ENCODE results near the gene IGFBP4. TPM values are rescaled to one million over a fixed set of nuclear protein-coding genes. Genes with fewer than 3 reads are reported as not detected.

IGFBP4 gene
- total and polyA plus RNA-seq, 2 donors, result 111 to 488 TPM

DNA sequence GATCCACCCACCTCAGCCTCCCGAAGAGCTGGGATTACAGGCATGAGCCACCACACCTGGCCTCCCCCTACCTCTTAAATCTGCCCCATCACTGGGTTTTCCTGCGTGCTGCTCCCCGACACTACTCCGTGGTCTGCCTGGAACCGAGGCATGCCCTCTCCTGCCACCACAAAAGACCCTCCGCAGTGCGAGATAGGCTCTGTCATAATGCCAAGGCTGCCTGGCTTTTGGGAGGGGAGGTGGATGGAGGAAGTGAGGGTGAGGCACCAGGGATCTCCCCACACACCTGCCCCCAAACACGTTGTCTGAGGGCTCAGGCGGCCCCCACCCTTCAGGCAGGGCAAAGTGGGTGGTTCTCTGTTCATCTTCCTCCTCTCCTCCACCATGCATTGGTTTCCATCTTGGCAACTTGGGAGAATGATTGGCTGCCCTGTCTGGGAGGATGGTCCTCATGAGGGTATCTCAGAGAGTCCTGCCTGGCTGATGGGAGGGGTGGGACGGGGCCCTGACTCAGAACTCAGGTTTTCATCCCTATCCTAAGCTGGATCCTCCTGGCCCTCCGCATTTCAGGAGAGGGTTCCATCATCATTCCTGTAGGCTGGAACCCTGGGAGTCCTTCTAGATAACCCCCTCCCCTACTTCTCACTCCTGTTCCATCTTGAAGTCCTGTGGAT is 23.2 kb downstream of the IGFBP4 start:
- 86% methylated on average over 11 of the region's 11 CpGs for WGBS
- no peak overlapping the region for H3K27ac ChIP-seq (ENCODE audit: low read depth)
- no peak overlapping the region for H3K4me3 ChIP-seq (ENCODE audit: low read depth, low read length)
- H3K4me1 ChIP-seq (ENCODE audit: insufficient read depth), result no peaks in the 10 kb centered on the region
- no peak for DNase-seq (ENCODE audit: extremely low spot score)
- H3K36me3 ChIP-seq (ENCODE audit: insufficient read depth), result no peaks in the 10 kb centered on the region

DNA sequence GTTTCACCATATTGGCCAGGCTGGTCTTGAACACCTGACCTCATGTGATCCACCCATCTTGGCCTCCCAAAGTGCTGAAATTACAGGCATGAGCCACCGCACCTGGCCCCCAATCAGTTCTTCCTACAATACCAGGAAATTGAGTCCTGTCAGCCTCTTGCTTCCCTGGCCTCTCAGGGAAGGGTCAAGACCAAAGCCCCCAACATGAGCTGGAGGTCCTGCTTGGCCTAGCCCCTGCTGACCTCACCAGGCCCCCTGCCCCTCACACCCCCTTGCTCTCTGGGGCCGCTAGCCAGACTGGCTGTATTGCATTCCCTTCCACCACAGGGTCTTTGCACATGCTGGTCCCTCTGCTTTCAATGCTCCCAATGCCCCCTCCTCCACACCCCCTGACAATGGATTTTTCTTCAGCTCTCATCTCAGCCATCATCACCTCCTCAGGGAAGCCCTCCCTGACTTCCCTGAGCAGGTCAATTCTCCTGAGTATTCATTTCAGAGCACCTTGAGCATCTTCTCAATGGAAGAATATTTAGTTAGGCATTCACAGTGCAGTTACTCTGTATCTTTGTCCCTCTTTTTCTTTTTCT is 24.1 kb downstream of the IGFBP4 start:
- Histone ChIP-seq H3K36me3 (ENCODE audit: insufficient read depth) (no peaks in the 10 kb centered on the region), H3K27ac (ENCODE audit: low read depth) (no peak overlapping the region), H3K4me3 (ENCODE audit: low read depth, low read length) (no peak overlapping the region), H3K4me1 (ENCODE audit: insufficient read depth) (no peaks in the 10 kb centered on the region)
- WGBS, result 91% methylated on average over 2 of the region's 2 CpGs
- DNase-seq (ENCODE audit: extremely low spot score), result no peak

DNA sequence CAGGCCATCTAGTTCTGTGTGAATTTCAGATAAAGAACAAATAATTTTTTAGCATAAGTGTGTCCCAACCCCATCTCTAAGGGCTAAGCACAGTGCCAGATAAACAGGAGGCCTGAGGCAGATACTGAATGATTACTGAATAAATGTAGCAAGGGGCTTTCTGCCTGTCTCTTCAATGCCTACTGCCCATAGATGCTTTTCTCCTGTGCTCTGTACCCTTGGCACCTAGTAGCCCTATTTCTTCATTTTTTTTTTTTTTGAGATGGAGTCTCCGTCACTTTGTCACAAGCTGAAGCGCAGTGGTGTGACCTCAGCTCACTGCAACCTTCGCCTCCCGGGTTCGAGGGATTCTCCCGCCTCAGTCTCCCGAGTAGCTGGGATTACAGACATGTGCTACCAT is 25.3 kb downstream of the IGFBP4 start:
- no peaks in the 10 kb centered on the region for H3K36me3 ChIP-seq (ENCODE audit: insufficient read depth)
- no peak overlapping the region for H3K4me3 ChIP-seq (ENCODE audit: low read depth, low read length)
- DNase-seq (ENCODE audit: extremely low spot score), result no peak
- H3K4me1 ChIP-seq (ENCODE audit: insufficient read depth), result no peaks in the 10 kb centered on the region
- H3K27ac ChIP-seq (ENCODE audit: low read depth), result no peak overlapping the region
- 97% methylated on average over 7 of the region's 7 CpGs for WGBS

DNA sequence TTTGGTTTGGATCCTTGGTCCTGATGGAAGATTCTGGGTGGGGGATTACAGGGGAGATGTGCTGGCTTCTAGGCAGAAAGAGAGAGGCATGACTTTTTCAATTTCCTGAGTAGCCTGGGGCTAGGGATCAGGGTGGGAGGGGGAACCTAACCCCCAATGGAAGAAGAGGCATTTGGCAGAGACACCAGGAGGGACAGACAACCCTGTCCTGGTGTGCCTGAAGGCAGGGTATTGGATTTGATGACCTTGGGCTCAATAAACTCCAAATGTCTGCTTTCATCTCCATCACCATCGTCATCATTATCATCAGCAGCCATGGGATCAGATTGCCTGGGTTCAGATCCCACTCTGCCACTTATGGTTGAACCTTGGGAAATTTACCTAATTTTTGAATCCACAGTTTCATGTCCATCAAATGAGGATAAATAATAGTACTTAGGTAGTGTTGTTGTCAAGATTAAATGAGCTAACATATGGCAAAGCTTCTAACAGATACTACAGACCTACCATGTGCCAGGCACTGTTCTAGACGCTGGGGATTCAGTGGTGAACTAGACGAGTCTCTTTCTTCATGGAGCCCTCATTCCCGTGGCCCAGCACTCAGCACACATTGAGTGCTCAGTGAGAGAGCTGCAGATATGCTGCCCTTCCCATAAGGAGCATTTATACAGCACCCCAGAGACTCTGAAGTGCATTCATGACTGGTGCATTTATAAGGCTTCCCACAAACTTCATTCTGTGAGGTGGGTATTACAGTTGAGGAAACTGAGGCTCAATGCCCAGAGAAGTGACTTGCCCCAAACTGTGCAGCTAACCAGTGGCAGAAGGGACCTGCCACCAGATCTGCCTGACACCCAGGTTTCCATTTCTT is 26.8 kb downstream of the IGFBP4 start:
- Histone ChIP-seq H3K36me3 (ENCODE audit: insufficient read depth) (no peaks in the 10 kb centered on the region), H3K4me3 (ENCODE audit: low read depth, low read length) (no peak overlapping the region), H3K4me1 (ENCODE audit: insufficient read depth) (no peaks in the 10 kb centered on the region), H3K27ac (ENCODE audit: low read depth) (no peak overlapping the region)
- WGBS, result 87% methylated on average over 4 of the region's 4 CpGs
- no peak for DNase-seq (ENCODE audit: extremely low spot score)

DNA sequence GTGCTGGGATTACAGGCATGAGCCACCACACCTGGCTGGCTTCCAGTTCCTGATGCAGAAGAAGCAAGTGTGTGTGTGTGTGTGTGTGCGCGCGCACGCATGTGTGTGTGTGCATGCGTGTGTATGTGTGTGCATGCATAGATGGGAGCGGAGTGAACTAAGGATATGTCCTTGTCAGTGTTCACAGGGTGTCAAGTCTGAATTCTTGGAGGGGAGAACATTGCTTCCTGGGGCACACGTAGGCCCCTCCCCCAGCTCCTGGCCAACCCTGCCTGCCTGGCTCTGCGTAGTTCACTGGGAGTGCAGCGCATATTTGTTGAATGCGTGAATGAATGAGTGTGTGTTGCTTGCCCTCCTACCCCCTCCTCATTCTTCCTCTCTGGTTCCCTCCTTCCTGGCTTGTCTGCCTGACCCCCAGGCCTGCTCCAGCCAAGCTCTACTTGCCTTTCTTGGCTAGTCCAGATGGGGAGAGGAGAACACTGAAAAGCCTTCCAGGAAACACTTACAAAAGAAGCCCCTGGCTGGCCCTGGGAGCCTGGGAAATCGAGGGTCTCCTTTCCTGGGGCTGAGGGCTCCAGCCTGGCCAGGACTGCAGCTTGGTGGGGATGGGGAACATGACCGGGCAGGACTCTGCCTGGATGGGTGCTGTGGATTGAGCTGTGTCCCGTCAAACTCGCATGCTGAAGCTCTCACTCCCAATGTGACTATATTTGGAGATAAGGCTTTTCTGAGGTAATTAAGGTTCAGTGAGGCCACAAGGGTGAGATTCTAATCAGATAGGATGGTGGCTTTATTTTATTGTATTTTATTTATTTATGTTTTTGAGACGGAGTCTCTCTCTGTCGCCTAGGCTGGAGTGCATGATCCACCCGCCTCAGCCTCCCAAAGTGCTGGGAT is 27.9 kb downstream of the IGFBP4 start:
- WGBS, result 64% methylated on average over 17 of the region's 17 CpGs
- no peak overlapping the region for H3K4me3 ChIP-seq (ENCODE audit: low read depth, low read length)
- H3K27ac ChIP-seq (ENCODE audit: low read depth), result no peak overlapping the region
- H3K4me1 ChIP-seq (ENCODE audit: insufficient read depth), result no peaks in the 10 kb centered on the region
- DNase-seq (ENCODE audit: extremely low spot score), result no peak
- no peaks in the 10 kb centered on the region for H3K36me3 ChIP-seq (ENCODE audit: insufficient read depth)

DNA sequence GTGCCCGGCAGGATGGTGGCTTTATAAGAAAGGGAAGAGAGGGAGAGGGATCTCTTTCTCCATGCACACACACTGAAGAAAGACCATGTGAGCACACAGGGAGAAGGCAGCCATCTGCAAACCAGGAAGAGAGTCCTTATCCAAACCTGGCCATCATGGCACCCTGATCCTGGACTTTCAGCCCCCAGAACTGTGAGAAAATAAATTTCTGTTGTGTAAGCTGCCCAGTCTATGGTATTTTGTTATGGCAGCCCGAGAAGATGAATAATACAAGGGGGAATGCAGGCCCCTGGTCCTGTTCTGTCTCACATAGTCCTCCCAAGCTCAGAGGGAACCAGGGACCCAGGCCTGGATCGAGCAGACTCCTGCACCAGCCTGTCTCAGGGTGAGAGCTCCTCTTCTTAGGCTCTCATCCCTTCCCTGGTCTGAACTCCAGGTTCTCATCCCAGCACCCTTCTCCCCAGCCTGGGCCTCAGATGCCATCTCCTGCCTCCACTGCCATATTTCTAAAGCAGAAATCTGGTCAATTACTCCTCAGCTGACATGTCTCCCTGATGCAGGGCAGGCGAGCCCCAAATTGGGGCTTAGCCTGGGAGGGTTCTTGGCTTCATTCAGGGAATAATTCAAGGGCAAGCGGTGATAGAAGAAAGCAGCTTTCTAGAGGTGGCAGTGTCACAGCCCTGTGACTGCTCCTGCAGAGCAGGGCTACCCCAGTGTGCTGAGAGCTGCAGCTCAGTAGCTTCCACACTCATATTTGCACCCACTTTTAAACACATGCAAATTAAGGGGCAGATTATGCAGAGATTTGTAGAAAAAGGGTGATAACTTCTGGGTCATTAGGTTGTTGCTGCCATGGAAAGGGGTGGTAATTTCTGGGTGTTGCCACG is 28.8 kb downstream of the IGFBP4 start:
- Histone ChIP-seq H3K27ac (ENCODE audit: low read depth) (no peak overlapping the region), H3K4me1 (ENCODE audit: insufficient read depth) (no peaks in the 10 kb centered on the region), H3K36me3 (ENCODE audit: insufficient read depth) (no peaks in the 10 kb centered on the region), H3K4me3 (ENCODE audit: low read depth, low read length) (no peak overlapping the region)
- WGBS, result 74% methylated on average over 6 of the region's 6 CpGs
- DNase-seq (ENCODE audit: extremely low spot score), result no peak

DNA sequence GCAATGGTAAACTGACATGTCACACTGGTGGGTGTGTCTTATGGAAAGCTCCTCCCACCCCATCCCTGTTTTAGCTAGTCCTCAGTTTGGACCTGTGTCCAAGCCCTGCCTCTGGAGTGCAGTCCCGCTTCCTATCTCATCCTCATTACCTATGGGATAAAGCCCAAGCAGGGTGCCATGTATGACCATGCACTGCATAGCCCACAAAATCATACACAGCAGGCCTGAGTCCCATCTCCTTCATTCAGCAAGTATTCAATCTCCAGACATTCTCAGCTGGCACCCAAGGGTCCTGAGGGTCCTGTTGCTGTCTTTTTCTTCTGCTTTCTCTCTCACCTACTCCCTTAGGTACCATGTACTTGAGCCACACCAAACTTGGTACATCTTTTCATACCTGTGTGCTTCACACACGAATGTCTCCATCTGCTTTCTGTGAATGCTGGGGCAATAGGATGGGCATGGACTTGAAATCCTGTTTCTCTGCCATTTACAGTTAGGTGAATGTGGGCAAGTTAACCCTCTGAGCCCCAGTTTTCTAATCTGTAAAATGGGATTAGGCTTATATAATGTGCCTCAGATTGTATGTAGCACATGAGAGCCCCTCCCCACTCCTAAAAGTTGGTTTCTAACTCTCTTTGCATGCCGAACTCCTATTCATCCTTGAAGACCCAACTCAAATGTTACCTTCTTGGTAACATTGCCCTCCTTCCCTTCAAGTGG is 29.6 kb downstream of the IGFBP4 start:
- H3K36me3 ChIP-seq (ENCODE audit: insufficient read depth), result no peaks in the 10 kb centered on the region
- no peaks in the 10 kb centered on the region for H3K4me1 ChIP-seq (ENCODE audit: insufficient read depth)
- DNase-seq (ENCODE audit: extremely low spot score), result no peak
- 94% methylated on average over 3 of the region's 3 CpGs for WGBS
- H3K4me3 ChIP-seq (ENCODE audit: low read depth, low read length), result no peak overlapping the region
- no peak overlapping the region for H3K27ac ChIP-seq (ENCODE audit: low read depth)

DNA sequence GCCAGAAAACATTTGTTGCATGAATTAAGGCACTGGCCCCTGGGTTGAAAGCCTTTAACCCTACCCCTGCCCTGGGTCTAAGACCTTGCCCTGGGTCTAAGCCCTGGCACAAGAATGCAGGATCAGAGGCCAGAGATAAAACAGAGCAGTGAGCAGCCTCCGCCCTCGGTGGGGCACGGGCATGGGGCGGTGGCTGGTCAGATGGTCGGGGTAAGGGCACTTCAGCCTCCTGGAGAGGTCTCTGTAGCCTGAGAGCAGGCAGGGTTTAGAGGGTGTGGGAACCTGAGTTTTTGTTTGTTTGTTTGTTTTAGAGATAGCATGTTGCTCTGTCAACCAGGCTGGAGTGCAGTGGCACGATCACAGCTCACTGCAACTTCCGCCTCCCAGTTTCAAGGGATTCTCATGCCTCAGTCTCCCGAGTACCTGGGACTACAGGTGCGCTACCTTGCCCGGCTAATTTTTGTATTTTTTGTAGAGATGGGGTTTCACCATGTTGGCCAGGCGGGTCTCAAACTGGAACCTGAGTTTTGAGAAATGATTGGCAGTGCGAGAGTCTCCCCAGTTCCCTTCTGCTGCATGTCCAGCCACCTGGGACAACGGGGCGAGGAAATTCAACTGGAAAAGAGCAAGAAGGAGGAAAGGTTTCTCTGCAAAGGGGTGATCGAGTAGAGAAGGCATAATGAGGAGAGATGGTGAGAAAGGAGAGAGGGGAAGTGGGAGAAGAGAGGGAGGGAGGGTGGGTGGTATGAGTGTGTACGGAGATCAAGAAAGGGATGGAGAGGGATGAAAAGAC is 30.5 kb downstream of the IGFBP4 start:
- no peak overlapping the region for H3K27ac ChIP-seq (ENCODE audit: low read depth)
- DNase-seq (ENCODE audit: extremely low spot score), result no peak
- H3K36me3 ChIP-seq (ENCODE audit: insufficient read depth), result no peaks in the 10 kb centered on the region
- no peak overlapping the region for H3K4me3 ChIP-seq (ENCODE audit: low read depth, low read length)
- 82% methylated on average over 16 of the region's 16 CpGs for WGBS
- no peaks in the 10 kb centered on the region for H3K4me1 ChIP-seq (ENCODE audit: insufficient read depth)

DNA sequence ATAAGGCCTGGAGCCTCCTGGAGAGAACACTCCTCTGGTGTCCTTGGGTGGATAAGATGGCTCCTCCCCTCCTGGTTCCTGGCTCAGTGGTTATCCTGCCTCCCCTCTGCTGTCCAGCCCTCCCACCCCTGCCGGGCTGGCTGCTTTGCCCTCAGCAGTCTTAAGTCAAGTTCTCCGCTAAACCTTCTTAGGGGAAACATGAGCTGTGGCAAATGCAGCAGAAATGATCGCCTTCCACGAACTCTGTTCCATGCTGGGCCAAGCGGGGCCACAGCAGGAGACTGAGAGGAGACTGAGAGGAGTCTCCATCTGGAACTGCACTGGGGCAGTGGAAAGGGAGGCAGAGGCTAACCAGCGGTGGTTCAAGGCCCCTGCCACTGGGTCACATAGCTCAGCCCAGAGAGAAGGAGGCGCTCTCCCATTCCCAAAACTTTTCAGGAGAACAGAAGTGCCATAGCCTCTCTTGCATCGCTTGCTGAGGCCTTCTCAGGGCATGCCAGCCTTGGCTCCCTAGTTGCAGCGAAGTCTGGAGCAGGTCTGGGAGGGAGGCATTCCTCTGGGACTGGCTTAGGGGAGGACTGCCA is 31.3 kb downstream of the IGFBP4 start:
- no peak overlapping the region for H3K27ac ChIP-seq (ENCODE audit: low read depth)
- no peaks in the 10 kb centered on the region for H3K36me3 ChIP-seq (ENCODE audit: insufficient read depth)
- DNase-seq (ENCODE audit: extremely low spot score), result no peak
- no peak overlapping the region for H3K4me3 ChIP-seq (ENCODE audit: low read depth, low read length)
- WGBS, result 80% methylated on average over 9 of the region's 9 CpGs
- H3K4me1 ChIP-seq (ENCODE audit: insufficient read depth), result no peaks in the 10 kb centered on the region

DNA sequence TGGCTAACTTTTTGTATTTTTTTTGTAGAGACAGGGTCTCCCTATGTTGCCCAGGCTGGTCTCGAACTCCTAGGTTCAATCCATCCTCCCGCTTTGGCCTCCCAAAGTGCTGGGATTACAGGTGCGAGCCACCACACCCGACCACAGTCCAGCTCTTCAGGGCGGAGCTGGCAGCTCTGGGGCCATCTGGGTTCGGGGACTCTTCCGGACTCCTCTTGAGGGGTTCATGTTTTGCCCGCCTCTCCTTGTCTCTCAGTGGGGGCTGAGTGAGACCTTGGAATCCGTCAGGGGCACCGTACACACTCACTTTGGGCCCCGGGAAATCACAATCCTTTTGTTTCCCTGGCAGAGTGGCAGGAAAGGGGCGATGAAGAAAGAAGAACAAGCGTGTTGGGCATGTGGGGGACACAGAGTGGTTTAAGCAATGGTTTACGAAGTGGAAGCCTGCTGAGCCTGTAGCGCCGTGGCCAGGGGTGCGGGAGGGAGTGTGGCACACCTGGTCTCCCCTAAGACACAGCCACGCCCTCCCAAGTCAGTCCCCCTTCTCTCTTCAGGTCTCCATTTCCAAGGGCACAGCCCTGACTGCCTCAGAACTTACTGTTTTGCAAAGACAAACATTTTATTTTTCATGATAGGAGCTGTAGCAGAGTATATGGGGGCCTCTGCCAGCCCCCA is 32.1 kb downstream of the IGFBP4 start:
- H3K4me1 ChIP-seq (ENCODE audit: insufficient read depth), result no peaks in the 10 kb centered on the region
- no peak overlapping the region for H3K27ac ChIP-seq (ENCODE audit: low read depth)
- no peaks in the 10 kb centered on the region for H3K36me3 ChIP-seq (ENCODE audit: insufficient read depth)
- WGBS, result 90% methylated on average over 18 of the region's 18 CpGs
- no peak overlapping the region for H3K4me3 ChIP-seq (ENCODE audit: low read depth, low read length)
- DNase-seq (ENCODE audit: extremely low spot score), result no peak

DNA sequence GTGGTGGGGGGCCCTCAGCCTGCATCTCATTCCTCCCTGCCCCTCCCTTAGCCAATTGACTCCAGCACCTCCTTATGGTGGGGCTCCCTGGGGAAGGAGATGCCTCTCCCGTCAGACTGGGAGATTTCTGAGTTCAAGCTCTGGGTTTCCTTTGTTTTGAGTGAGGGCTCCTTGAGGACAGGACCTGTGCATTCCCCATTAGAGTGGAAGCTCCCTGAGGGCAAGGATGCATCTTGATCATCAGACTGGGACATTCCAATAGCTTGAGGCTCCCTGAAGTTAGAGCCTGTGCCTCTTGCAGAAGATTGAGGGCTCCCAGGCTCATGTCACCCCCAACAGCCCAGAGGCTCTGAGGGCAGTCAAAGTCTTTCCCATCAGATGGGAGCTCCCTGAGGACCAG is 34.5 kb downstream of the IGFBP4 start:
- H3K4me3 ChIP-seq (ENCODE audit: low read depth, low read length), result no peak overlapping the region
- no peaks in the 10 kb centered on the region for H3K36me3 ChIP-seq (ENCODE audit: insufficient read depth)
- DNase-seq (ENCODE audit: extremely low spot score), result no peak
- H3K27ac ChIP-seq (ENCODE audit: low read depth), result no peak overlapping the region
- WGBS, result 86% methylated on average over 1 of the region's 1 CpG
- no peaks in the 10 kb centered on the region for H3K4me1 ChIP-seq (ENCODE audit: insufficient read depth)

All from urinary bladder (tissue), 4 donors.